HG03108 (cell line): Measurements from ENCODE around the gene PTPRT.

Experiments used
- ATAC-seq: cut with Tn5 transposase; IDR thresholded peaks from one replicate; pipeline ENCODE4 v1.9.1; 2021; ENCODE audit warnings: moderate library complexity; ENCODE audit not compliant: unreplicated experiment

Gene PTPRT

DNA sequence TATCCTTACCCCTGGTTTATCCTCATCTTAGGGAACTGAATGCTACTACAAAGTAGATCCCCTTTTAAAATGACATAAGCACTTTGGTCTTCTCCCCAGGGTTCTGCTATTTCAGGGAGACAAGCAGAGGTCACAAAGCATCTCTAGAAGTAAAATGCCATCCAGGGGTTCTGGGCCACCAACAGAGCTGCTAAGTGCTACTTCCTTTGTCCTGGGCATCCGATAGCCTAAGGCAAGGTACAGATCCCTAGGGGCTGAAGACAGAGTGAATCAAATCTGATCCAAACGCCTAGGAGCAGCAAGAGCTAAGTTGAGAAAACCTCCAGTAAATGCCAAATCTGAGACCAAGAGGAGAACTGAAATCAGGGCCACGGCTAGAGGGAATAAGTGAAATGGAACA is 161.2 kb downstream of the PTPRT start:
- no peak for ATAC-seq

DNA sequence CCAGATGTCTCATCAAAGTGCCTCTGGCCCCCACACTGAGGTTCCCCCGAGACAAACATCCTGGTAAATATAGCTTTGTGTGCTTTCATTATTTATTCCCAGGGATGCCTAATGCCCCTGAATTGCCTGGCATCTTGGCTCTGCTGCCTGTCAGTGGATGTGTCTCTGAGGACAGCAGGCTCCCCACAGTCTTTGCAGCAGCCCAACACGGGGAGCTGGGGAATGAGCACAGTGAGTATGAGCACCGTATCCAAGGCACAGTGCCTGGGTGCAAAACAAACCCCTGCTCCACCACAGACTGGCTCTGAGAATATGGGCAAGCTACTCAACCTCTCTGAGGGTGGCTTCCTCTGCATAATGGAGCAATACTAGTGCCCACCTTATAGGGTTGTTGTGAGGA is 165.9 kb downstream of the PTPRT start:
- no peak for ATAC-seq

DNA sequence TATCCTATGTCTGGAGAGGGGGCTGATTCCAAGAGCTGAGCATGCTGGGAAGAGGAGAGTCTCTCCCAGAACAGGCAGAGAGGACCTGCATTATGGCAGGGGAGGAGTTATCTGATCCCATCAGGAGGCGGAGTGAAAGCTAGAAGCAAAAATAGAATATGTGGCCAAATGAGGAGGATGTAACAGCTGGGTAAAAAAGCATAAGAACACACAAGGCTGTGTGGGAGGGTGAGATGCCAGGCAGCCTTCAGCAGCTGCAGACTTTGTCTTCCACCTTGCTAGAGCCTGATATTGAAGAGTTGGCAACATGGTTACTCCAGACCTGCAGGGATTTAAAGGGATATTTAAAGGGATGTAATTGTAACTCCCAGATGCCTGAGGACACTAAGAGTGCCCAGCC is 167.1 kb downstream of the PTPRT start:
- no peak for ATAC-seq

DNA sequence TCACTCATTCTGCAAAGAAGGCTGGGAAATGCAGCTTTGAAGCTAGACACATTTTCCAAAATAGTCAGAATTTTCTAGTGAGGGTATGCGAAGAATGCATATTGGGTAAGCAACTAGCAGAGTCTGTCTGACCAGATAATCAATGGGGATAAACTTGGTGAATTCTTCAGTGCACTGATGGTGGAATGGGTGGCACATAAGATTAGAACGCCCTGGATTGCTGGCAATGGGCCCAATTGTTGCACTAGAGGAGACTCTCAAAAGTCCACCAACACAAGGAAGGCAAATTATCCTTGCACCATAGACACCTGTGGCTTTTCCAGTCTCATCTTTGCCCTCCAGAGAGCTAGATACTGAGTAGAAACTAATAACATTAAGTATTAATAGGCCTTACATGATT is 167.6 kb downstream of the PTPRT start:
- no peak for ATAC-seq

DNA sequence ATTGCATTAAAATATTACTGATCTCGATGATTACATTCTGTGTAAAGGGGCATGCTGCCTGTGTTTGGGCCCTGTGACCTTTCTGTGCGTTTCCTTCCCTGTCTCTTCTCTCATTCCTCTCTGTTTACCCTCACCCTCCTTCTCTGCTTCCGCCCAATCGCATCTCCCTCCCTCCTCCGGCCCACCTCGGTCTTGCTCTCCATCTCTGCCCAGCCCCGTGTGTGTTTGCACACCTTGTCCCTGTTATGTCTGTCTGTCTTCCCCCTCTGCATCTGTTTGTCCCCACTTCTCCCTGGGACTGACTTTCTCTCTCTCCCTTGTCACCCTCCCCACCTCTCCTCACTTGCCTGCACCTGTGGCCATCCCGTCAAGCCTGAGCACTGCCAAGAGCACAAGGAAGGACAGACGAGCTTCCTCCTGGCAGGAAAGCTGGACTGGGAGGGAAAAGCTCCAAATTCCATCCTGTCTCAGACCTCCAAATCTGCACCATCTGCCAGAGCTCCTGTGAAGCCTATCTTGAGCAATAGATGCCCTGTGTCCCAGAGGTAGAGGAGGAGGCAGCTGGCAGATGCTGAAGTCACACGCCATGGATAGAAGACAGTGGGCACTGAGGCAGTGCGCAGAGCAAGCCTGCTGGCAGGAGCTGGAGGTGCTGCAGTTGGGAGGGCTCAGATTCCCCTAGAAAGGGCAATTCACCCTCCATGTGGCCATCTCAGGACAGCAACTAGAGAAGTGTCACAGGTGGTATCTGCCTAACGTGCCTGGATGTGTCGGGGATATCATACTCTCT is 172.3 kb downstream of the PTPRT start:
- ATAC-seq: no peak

DNA sequence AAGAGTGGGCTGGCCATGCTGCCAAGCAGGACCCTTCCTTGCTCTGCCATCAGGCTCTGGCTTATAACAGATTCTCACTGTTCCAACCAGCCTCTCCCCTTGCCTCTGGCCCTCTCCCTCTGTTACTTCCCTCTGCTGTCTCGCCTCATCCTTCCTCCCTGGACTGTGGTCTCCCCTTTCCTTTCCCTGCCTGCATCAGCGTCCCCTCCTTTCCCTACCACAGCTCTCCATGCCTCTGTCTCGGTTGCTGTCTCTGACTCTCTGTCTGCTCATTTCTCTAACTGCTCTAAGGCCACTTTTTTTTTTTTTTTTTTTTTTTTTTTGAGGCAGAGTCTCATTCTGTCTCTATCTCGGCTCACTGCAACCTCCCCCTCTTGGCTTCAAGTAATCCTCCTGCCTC is 173.4 kb downstream of the PTPRT start:
- no peak for ATAC-seq

DNA sequence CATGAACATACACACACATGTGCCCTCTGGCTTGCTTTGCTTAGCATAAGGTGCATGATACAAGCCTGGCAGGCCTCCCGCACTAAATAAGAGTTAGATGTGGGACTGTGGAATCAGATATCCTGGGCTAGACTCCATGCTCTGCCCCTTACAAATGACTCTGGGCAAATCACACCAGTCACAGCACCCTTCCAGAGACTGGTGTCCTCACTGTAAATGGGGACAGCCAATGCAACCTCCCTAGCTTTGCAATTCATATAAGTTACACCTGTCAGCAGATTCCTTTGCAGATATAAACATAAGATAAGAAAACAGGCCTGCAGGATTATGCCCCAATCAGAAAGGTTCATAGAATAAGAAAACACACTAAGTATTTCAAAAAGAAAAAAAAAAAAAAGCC is 174.1 kb downstream of the PTPRT start:
- no peak for ATAC-seq

DNA sequence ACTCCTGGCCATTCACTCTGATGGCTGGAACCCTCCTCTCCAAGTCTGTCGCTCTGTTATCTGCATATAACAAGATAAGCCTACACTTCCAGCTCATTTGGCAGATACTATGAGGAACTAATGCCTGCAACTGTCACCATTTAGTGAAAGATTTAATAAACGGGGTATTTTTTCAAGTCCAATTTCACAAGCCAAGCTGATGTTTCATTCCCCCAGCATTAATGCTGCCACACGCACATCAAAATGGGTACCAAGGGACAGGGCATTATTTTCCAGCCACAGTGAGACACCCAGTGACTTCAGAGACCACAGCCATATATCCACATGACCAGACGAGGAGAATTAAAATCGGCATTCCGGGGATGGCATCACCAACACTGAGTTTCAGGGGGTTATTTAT is 175.5 kb downstream of the PTPRT start:
- no peak for ATAC-seq

DNA sequence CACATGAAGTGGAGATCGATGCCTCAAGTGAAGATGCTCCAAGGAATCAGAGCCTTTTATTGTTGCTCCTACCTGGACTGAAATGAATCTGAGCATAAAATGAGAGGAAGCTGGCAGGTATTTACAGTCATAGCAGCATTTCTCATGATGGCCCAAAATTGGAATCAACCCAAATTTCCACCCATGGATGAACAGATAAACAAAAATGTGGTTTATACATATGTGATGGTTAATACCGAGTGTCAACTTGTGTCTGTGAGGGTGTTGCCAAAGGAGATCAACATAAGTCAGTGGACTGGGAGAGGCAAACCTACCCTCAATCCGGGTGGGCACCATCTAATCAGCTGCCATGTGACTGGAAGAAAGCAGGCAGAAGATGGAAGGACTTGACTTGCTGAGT is 178.2 kb downstream of the PTPRT start:
- no peak for ATAC-seq

DNA sequence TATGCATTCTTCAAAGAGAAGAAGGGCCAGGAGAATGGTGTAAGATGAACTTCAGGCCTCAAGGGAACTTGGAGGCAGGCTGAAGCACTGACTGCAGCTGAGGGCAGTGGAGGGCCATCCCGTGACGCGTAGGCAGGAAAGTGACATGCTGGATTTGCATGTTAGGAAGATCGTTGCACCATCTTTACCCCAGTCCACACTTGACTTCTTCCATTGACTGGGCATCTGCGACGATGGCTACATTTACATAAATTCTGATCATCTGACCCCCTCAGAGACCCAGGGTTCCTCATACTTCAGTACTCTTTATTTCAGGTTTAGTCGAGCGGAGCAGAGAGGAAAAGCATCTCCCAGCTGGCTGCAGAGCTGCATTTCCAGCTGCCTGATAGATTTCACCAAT is 180.2 kb downstream of the PTPRT start:
- no peak for ATAC-seq

DNA sequence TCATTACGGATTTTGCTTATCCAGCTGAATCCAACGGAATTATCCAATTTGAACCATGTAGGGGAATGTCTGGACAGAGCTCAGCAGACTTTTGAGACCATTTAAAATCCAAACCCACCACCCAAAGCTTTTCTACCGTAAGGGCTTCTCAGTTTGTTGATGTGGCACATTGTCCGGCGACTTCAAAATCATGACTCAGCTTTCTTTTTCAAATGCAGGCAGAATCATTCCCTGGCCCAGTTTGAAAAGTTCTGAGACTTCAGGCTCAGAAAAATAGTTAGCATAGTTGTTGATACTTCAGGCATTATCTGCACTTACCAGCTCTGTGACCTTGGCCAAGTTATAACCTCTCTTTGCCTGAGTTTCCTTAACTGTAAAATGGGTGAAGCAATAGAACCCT is 182.2 kb downstream of the PTPRT start:
- ATAC-seq: no peak

DNA sequence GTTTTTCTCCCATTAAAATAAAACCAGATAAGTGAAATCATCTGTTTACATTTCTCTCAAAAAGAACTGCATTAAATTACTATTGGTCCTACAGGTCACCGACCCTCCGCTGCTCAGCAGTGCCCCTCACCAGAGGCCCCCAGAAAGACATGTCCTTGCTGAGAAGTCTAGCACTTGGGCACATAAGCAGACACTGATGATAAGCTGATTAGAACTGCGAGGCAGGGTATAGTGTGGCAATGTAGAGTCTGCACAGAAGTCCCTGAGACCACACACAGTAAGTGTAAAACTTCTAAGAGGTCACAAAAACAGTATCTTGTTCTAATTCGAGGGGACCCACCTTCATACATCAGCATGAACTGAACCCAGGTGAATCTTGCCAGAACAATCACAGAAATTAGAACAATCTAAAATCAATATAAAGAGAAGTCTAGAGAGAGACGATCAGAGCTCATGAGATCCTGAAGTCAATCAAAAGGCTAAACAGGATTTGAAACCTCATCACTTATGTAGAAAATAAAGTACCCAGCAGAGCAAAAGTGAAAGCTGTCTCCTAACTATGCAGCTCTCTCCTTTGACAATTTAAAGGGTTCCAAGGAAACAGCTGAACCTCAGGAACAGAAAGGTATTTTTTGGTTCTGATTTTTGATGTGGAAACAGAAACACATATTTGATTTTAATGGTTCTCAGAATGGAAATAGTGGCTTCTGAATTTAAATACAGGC is 182.9 kb downstream of the PTPRT start:
- no peak for ATAC-seq

DNA sequence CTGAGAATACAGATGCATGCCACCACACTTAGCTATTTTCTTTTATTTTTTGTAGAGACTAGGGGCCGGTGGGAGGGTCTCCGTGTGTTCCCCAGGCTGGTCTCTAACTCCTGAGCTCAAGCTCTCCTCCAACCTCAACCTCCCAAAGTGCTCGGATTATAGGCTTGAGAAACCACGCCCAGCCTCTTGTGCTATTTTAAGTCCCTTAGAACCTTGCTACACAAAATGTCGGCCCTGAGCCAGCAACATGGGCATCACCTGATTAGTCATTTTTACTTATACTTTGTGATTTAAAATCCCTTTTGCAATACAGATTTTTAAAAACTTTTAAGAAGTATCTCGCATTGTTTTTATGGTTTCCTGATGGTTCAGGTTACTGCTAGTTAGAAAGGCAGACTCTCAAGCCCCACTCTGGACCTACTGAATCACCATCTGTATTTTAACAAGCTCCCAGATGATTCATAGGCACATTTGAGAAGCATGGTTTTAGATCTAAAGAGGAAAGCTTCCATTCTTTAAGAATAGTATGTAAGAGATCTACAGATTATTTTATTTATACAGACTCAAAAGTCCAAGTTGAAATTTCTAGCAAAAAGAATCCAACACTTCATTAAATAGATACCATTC is 186.3 kb downstream of the PTPRT start:
- ATAC-seq: no peak

DNA sequence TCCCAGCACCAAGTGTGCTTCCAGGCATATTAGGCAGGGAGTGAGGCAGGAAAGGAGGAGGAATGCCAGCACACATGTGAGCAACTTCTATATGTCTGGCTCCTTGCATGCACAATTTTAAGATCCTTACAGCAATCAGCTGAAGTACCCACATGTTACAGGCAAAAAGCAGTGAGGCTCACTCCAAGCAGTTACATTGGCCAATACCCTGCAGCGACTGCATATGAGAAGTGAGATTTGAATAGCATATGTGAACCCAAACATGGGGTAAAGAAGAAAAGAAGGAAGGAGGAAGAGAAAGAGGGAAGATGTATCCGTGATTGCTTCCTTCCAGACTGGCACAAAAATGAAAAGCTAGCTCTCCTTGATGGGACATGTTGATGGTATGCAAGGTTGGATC is 193.6 kb downstream of the PTPRT start:
- no peak for ATAC-seq

DNA sequence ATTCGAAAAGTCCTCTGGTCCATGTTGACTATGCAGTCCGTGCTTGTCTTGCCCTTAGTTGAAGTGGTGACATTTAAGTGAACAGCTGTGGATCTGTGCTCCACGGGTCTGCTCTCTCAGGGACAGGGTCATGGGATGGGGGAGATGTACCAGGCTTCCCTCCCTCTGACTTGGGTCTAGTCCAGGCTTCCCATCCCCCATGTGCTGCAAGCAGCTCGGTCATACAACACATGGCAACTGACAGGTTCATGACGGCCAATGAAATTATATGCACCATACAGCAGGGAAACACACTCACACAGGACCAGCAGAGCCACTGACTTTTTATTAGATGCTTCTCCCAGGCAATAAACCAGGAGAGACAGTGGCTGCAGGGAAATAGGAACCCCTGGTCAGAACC is 201.4 kb downstream of the PTPRT start:
- no peak for ATAC-seq

DNA sequence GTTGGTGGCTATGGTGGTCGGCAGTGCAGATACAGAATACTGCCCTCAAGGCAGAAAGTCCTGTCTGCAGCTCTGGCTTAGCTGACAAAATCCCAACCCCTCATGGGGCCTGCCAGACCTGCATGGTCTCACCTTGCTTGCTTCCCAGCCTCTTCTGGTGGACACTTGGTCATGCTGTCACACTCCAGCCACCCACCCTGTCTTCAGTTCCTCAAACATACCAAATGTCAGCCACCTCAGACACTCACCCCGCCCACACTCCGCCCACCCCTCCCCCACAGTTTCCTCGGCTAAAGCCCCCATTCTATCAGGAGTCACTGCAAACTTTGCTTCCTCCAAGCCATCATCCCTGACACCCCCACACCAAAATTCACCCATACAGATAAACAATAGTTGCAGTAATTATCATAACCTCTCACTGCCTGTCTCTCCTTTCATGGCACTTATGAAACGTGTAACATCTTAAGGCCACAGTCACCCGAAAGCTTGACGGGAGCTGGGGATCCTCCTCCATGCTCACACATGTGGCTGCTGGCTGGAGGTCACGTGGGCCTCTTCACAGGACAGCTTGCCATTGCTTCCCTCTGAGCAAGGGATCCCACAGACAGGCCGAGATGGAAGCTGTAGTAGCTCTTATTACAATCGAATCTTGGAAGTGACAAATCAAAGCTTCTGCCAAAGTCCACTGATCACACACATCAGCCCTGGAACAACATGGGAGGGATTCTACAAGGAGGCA is 202.2 kb downstream of the PTPRT start:
- ATAC-seq: no peak

DNA sequence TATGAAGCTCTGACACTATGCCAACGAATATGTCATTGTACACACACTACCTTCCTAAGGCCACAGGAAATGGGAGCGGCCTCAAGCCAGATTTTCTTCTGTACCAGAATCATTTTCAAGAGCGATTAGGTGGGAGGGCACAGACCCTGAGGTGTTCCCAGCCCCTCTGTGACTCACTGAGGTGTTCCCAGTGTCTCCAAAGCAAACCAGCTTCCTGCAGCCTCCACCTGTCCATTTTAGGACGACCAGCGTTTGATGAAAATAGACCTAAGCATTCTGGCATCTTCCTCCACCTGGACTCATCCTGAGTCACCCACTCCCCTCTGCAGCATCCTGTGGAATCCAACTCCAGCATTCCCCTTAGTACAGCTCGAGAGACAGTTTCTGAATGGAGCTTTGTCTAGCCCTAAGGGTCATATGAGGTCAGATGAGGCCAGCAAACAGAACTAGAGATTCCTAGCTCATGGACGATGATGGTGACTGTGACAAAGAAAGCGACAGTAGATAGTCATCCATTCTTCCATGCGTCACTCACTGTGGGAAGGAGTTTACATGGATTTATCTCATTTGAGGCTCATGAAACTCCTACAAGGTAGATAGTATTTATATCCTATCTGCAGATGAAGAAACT is 203.4 kb downstream of the PTPRT start:
- no peak for ATAC-seq

DNA sequence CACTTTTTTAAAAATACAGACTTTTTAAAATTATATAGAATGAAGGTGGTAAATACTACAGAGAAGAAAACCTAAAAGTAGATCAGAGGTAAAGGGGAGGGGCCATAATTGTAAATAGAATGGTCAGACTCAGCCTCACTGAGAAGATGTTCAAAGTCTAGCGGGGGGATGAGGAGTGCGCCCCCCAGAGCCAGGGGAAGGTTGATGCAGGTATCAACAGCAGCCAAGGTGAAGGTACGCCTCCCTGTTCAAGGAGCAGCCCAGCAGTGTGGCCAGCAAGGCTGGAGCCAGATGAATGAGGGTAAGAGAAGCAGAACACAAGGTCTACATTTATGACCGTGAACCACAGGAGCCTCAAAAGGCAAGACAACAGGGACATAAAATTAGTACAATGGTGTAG is 204.1 kb downstream of the PTPRT start:
- ATAC-seq: no peak

DNA sequence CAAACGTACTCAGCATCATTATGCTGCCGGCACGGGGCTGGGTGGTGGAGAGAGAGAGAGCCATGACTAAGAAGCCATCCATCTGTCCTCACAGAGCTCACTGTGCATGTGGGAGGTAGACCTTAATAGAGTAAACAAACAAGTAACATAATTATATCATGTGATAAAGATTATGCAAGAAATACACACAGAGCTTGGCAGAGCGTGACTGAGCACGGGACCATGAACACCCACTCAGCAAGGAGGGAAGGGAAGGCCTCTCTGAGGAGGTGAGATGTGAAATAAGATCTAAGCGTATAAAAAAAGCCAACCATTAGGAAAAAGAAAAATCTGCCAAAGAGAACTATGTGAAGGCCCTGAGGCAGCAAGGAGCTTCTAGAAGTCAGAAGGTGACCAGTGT is 207.5 kb downstream of the PTPRT start:
- no peak for ATAC-seq

DNA sequence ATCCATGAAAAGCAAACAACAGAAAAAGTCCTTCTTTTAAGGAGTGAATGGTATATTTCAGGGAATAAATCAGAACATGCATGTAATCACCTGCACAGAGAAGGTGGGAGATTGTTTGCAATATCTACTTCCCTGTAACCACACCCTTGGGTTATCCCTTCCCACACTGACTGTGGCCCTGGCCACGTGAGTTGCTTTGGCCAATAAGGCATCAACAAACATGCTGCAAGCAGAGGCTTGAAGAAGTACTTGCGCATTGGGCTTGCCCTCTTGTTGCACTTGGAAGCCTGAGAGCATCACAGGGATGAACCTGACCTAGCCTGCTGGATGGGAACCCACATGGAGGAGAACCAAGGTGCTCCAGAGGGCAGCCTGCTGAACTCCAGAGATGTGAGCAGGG is 208.5 kb downstream of the PTPRT start:
- no peak for ATAC-seq

DNA sequence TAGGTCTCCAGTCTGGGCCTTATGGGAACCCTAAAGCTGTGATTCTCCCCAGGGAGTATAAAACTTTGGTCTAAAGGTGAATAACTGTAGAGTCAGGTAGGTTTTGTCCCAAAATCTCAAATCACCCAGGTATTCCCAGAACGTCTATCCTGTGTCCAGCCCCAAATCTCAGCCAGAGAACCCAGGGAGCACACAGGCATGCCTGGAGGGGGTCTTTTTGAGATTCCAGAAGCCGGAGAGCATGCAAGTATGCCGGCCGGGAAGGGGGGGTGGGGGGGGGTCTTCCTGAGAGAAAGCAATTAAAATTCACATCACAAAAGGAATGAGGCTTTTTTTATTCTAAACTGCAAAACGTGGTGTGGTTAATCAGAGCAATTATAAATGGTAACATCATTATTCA is 210.0 kb downstream of the PTPRT start:
- ATAC-seq: no peak
